Bronchial epithelial cell (primary cell): ENCODE results near the gene MRPL52. TPM values are rescaled to one million over a fixed set of nuclear protein-coding genes. Genes with fewer than 3 reads are reported as not detected.

Experiments
- DNase-seq: peaks from one replicate; pipeline ENCODE4 v3.0.0-alpha.2; 2010; ENCODE audit warnings: low read depth
- FAIRE-seq: peaks from 2 replicates; lab custom pipeline; 2011; peaks lifted over from hg19 to GRCh38; lab: Jason Lieb, UNC
- H3K27me3 ChIP-seq: 2 replicates; pipeline ENCODE4 v1.5.1; 2011; ENCODE audit warnings: low read length; ENCODE audit not compliant: control insufficient read depth, insufficient read depth
- H3K36me3 ChIP-seq: 2 replicates; pipeline ENCODE4 v1.5.1; 2011; ENCODE audit warnings: low read length; ENCODE audit not compliant: control insufficient read depth, insufficient read depth
- H3K4me3 ChIP-seq: 2 replicates; pipeline ENCODE4 v1.5.1; 2011; ENCODE audit warnings: mild to moderate bottlenecking, low read depth, low read length, control low read depth
- total RNA-seq: library from RNA; depleted of rRNA; stranded (reverse); fragments of >200 nt; gene quantifications from 2 replicates; pipeline ENCODE4 v1.2.1, GENCODE V29; 2014
- TF ChIP-seq, protein P1 (sequence below): IDR thresholded peaks from 2 replicates; pipeline ENCODE4 v1.5.1; 2011; ENCODE audit warnings: mild to moderate bottlenecking, moderate library complexity, low read length, control low read depth, inconsistent platforms; ENCODE audit not compliant: insufficient read depth, severe bottlenecking

The MRPL52 gene
- total RNA-seq, 1 donor from 2014 or later = 33.2 TPM

GRCh38 chr14:22871224-22872032 lies 41.7 kb downstream of the MRPL52 start, which contains the start of gene LRP10:
Gene LRP10, plus strand, starts transcription at chr14:22871740. Its CDS starts 564 bp downstream, at chr14:22872304.
- peak; percentile 93 for DNase-seq
- H3K27me3 ChIP-seq = no peaks in the 10 kb centered on the region
- no peak for FAIRE-seq
- TF ChIP-seq, protein P1, sequence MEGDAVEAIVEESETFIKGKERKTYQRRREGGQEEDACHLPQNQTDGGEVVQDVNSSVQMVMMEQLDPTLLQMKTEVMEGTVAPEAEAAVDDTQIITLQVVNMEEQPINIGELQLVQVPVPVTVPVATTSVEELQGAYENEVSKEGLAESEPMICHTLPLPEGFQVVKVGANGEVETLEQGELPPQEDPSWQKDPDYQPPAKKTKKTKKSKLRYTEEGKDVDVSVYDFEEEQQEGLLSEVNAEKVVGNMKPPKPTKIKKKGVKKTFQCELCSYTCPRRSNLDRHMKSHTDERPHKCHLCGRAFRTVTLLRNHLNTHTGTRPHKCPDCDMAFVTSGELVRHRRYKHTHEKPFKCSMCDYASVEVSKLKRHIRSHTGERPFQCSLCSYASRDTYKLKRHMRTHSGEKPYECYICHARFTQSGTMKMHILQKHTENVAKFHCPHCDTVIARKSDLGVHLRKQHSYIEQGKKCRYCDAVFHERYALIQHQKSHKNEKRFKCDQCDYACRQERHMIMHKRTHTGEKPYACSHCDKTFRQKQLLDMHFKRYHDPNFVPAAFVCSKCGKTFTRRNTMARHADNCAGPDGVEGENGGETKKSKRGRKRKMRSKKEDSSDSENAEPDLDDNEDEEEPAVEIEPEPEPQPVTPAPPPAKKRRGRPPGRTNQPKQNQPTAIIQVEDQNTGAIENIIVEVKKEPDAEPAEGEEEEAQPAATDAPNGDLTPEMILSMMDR = peak; percentile 1
- H3K4me3 ChIP-seq = peak within 1 kb of the TSS; percentile 93
- peaks cover 25% of the 10 kb centered on the region for H3K36me3 ChIP-seq

DNA sequence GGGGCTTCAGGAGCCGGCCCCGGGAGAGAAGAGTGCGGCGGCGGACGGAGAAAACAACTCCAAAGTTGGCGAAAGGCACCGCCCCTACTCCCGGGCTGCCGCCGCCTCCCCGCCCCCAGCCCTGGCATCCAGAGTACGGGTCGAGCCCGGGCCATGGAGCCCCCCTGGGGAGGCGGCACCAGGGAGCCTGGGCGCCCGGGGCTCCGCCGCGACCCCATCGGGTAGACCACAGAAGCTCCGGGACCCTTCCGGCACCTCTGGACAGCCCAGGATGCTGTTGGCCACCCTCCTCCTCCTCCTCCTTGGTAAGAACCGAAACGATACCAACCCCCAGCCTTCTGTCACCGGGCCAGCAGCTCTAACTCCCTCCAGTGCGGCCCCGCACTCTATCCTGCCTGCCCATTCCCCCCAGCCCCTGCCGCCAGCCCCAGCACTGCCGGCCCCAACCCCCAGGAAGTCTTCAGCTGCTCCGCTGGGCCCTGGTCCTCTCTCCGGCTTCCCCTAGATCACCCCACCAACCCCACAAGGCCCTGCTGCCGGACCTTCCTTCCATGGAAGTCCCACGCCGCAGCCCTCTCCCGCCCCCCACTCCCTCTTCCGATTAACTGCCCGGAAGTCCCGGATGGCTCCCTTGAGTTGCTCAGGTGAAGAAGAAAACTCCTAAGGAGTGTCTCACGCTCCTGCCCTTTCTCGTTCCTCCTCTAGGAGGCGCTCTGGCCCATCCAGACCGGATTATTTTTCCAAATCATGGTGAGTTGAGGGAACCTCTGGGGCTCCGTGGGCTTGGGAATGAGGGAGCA lies 42.5 kb downstream of the MRPL52 start:
- TF ChIP-seq, protein P1 = peak; percentile 90
- Histone ChIP-seq H3K27me3 (no peaks in the 10 kb centered on the region), H3K36me3 (peaks cover 32% of the 10 kb centered on the region), H3K4me3 (peak overlapping the region; percentile 93)
- FAIRE-seq (no peak), DNase-seq (peak; percentile 82)

- DNase-seq = peak; percentile 10
- TF ChIP-seq, protein P1 = no peak
- no peak for FAIRE-seq
- Histone ChIP-seq H3K36me3 (peaks cover 40% of the 10 kb centered on the region), H3K4me3 (peak overlapping the region; percentile 93), H3K27me3 (no peaks in the 10 kb centered on the region)
These were observed 43.3 kb downstream of the MRPL52 start for GRCh38 chr14:22872833-22873520.

- H3K27me3 ChIP-seq = no peaks in the 10 kb centered on the region
- H3K4me3 ChIP-seq = no peak overlapping the region
- DNase-seq (no peak), FAIRE-seq (no peak)
- TF ChIP-seq, protein P1 = no peak
- peaks cover 49% of the 10 kb centered on the region for H3K36me3 ChIP-seq
These were observed 45.5 kb downstream of the MRPL52 start for GRCh38 chr14:22875003-22875747.

- peaks cover 49% of the 10 kb centered on the region for H3K36me3 ChIP-seq
- no peak for DNase-seq
- TF ChIP-seq, protein P1 = no peak
- H3K4me3 ChIP-seq = no peak overlapping the region
- no peak for FAIRE-seq
- H3K27me3 ChIP-seq = no peaks in the 10 kb centered on the region
These were observed 46.1 kb downstream of the MRPL52 start for GRCh38 chr14:22875748-22876319.
